Progenitor cell of endocrine pancreas (in vitro differentiated cells): ENCODE data around the gene ANAPC15. TPM values are rescaled to one million over a fixed set of nuclear protein-coding genes. Genes with fewer than 3 reads are reported as not detected.

Experiments used
- DNase-seq: peaks from one replicate; pipeline ENCODE4 v3.0.0; 2021; ENCODE audit warnings: low spot score; ENCODE audit not compliant: unreplicated experiment
- H3K27ac Mint-ChIP-seq: 2 replicates; pipeline ENCODE4 v1.8.0; 2021; ENCODE audit warnings: mild to moderate bottlenecking, moderate library complexity, mixed read lengths
- H3K27me3 Mint-ChIP-seq: 2 replicates; pipeline ENCODE4 v1.8.0; 2021; ENCODE audit warnings: mixed read lengths
- H3K36me3 Mint-ChIP-seq: 2 replicates; pipeline ENCODE4 v1.8.0; 2022; ENCODE audit warnings: mixed read lengths; ENCODE audit not compliant: insufficient read depth
- H3K4me1 Mint-ChIP-seq: 2 replicates; pipeline ENCODE4 v1.8.0; 2021; ENCODE audit warnings: low read depth, mixed read lengths
- H3K4me3 Mint-ChIP-seq: 2 replicates; pipeline ENCODE4 v1.8.0; 2021; ENCODE audit warnings: low read depth, mild to moderate bottlenecking, moderate library complexity, mixed read lengths
- H3K9me3 Mint-ChIP-seq: 2 replicates; pipeline ENCODE4 v1.8.0; 2021; ENCODE audit warnings: low read depth, mixed read lengths
- CTCF ChIP-seq: fragments of 200-600 bp; sonication (generic); IDR thresholded peaks from one replicate; pipeline ENCODE4 v1.5.0; 2021; ENCODE audit warnings: antibody characterized with exemption, mild to moderate bottlenecking; ENCODE audit not compliant: unreplicated experiment
- total RNA-seq: library from RNA; stranded (reverse); gene quantifications from 2 replicates; pipeline ENCODE4 v1.2.1, GENCODE V29; 2021

The ANAPC15 gene
- total RNA-seq, 1 donor from 2014 or later: 61.3 TPM

GRCh38 chr11:72140661-72141060, 28.2 kb upstream of the ANAPC15 start:
- Mint-ChIP-seq H3K4me1 (peaks cover 3% of the 10 kb centered on the region), H3K27me3 (no peaks in the 10 kb centered on the region), H3K36me3 (no peaks in the 10 kb centered on the region), H3K4me3 (no peak overlapping the region), H3K27ac (no peak overlapping the region), H3K9me3 (no peaks in the 10 kb centered on the region)
- no peak for TF ChIP-seq CTCF
- DNase-seq: no peak

- H3K4me3 Mint-ChIP-seq: no peak overlapping the region
- no peak for TF ChIP-seq CTCF
- peaks cover 3% of the 10 kb centered on the region for H3K4me1 Mint-ChIP-seq
These were observed 27.0 kb upstream of the ANAPC15 start for GRCh38 chr11:72139500-72139899.

GRCh38 chr11:72138821-72139390, 26.4 kb upstream of the ANAPC15 start:
- DNase-seq: no peak
- Mint-ChIP-seq H3K36me3 (no peaks in the 10 kb centered on the region), H3K9me3 (no peaks in the 10 kb centered on the region), H3K27me3 (no peaks in the 10 kb centered on the region), H3K4me3 (no peak overlapping the region), H3K27ac (no peak overlapping the region), H3K4me1 (peaks cover 2% of the 10 kb centered on the region)
- TF ChIP-seq CTCF: no peak

More at GRCh38 chr11:72139500-72139899, 27.0 kb upstream of the ANAPC15 start:
- Mint-ChIP-seq H3K27ac (no peak overlapping the region), H3K9me3 (no peaks in the 10 kb centered on the region), H3K27me3 (no peaks in the 10 kb centered on the region), H3K36me3 (no peaks in the 10 kb centered on the region)
- no peak for DNase-seq

GRCh38 chr11:72136684-72137262, 24.3 kb upstream of the ANAPC15 start:
- Mint-ChIP-seq H3K4me1 (peaks cover 1% of the 10 kb centered on the region), H3K27ac (no peak overlapping the region)
- DNase-seq: no peak

More at GRCh38 chr11:72136684-72137262, 24.3 kb upstream of the ANAPC15 start:
- H3K36me3 Mint-ChIP-seq: no peaks in the 10 kb centered on the region
- peaks cover 6% of the 10 kb centered on the region for H3K27me3 Mint-ChIP-seq
- no peak for TF ChIP-seq CTCF
- no peaks in the 10 kb centered on the region for H3K9me3 Mint-ChIP-seq
- no peak overlapping the region for H3K4me3 Mint-ChIP-seq
